ENCODE results near the gene FABP2. TPM values are rescaled to one million over a fixed set of nuclear protein-coding genes. Genes with fewer than 3 reads are reported as not detected.

The FABP2 gene
- total RNA-seq, 1 experiment from 2014 or later = not detected

DNA sequence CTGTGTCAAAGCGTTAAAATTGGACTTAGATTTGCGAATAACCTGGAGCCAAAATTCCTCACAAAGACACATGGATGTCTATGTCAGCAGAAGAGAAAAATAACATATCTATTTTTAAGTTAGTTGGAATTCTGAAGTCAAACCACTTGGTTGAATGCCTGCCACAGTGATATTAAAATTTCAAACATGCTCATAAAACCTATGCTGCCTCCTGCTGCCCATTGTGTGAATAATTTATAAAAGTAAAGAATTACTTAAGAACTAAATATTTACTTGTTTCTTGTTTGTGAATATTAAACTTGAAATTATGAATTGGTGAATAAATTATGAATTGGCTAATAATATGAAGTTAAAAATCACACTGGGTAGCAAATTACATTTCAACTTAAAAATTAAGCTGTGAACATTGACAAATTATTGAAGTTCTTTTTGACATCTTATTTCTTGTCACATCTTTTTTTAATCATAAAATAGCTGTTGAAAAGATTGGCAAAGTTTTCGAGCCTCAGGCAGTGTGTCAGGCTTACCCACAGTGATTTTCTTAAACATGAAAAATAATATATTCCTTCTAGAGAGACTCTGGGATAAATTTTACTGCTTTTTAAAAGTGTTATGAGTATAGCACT lies 35.4 kb downstream of the FABP2 start:
- no peaks in the 10 kb centered on the region for H3K9me3 ChIP-seq (ENCODE audit: control insufficient read depth, low read depth, low read length)
- H3K79me2 ChIP-seq (ENCODE audit: insufficient read depth, low read length) = no peaks in the 10 kb centered on the region
- TF ChIP-seq, protein P1, sequence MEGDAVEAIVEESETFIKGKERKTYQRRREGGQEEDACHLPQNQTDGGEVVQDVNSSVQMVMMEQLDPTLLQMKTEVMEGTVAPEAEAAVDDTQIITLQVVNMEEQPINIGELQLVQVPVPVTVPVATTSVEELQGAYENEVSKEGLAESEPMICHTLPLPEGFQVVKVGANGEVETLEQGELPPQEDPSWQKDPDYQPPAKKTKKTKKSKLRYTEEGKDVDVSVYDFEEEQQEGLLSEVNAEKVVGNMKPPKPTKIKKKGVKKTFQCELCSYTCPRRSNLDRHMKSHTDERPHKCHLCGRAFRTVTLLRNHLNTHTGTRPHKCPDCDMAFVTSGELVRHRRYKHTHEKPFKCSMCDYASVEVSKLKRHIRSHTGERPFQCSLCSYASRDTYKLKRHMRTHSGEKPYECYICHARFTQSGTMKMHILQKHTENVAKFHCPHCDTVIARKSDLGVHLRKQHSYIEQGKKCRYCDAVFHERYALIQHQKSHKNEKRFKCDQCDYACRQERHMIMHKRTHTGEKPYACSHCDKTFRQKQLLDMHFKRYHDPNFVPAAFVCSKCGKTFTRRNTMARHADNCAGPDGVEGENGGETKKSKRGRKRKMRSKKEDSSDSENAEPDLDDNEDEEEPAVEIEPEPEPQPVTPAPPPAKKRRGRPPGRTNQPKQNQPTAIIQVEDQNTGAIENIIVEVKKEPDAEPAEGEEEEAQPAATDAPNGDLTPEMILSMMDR (conservative IDR thresholded peaks at IDR 0.05) = peak; percentile 66
- no peaks in the 10 kb centered on the region for H3K4me1 ChIP-seq (ENCODE audit: insufficient read depth, low read length)
- H3K27ac ChIP-seq (ENCODE audit: insufficient read length, low read depth, low read length) = no peak overlapping the region
- H3K56ac ChIP-seq (ENCODE audit: insufficient read length, low read depth, low read length) = no peak overlapping the region
- no peak overlapping the region for H3K9ac ChIP-seq (ENCODE audit: extremely low read depth, insufficient read length, low read length)
- H2BK5ac ChIP-seq (ENCODE audit: insufficient read length, low read length) = no peak overlapping the region
- Mint-ChIP-seq H3K9me3 (no peaks in the 10 kb centered on the region), H3K36me3 (ENCODE audit: insufficient read depth in 1 of 3, low read depth in 3 of 3) (peaks cover 0 to 2% (median 0%) of the 10 kb centered on the region in 3 experiments; a peak in 2 of 7 replicates), H3K4me1 (peaks cover 0 to 7% of the 10 kb centered on the region in 2 experiments; a peak in 2 of 4 replicates), H3K4me3 (no peak overlapping the region), H3K27ac (no peak overlapping the region), H3K27me3 (ENCODE audit: low read depth) (no peaks in the 10 kb centered on the region)
- H3K79me1 ChIP-seq (ENCODE audit: insufficient read depth, low read depth, low read length, poor library complexity, severe bottlenecking) = no peaks in the 10 kb centered on the region
- no peak overlapping the region for H3T11ph ChIP-seq (ENCODE audit: low read length)
- no peak overlapping the region for H2BK20ac ChIP-seq (ENCODE audit: low read depth, low read length, poor library complexity, severe bottlenecking)
- H2AFZ ChIP-seq (ENCODE audit: low read length) = no peak overlapping the region
- no peak overlapping the region for H2AK5ac ChIP-seq (ENCODE audit: insufficient read length, low read length)
- H4K91ac ChIP-seq (ENCODE audit: insufficient read length, low read depth, low read length) = no peak overlapping the region
- no peak overlapping the region for H2BK120ac ChIP-seq (ENCODE audit: low read depth, low read length, poor library complexity, severe bottlenecking)
- no peak overlapping the region for H2BK12ac ChIP-seq (ENCODE audit: insufficient read length, low read depth, low read length)
- no peak overlapping the region for H3K14ac ChIP-seq (ENCODE audit: insufficient read depth, low read length)
- no peaks in the 10 kb centered on the region for H4K20me1 ChIP-seq (ENCODE audit: control insufficient read depth, insufficient read depth, insufficient read length)
- no peak overlapping the region for H3K18ac ChIP-seq (ENCODE audit: insufficient read length, low read depth, low read length)
- no peak overlapping the region for H3K4me2 ChIP-seq (ENCODE audit: insufficient read depth, insufficient read length, low read length)
- no peak overlapping the region for H2BK15ac ChIP-seq (ENCODE audit: low read depth, low read length)
- H3K23me2 ChIP-seq (ENCODE audit: insufficient read length, low read depth, low read length, poor library complexity, severe bottlenecking) = no peaks in the 10 kb centered on the region
- H3K27me3 ChIP-seq (ENCODE audit: insufficient read depth, low read length) = no peaks in the 10 kb centered on the region
- no peak overlapping the region for H3K4ac ChIP-seq (ENCODE audit: low read depth, low read length)
- H4K8ac ChIP-seq (replicated peaks; ENCODE audit: insufficient read length, low read depth, low read length) = no peak overlapping the region
- DNase-seq = no peak
- no peak overlapping the region for H3K23ac ChIP-seq (ENCODE audit: insufficient read length, low read depth, low read length)
- WGBS (ENCODE audit: extremely low coverage, insufficient read length, low lambda C conversion rate) = no CpG with 5 or more reads among the region's 3 CpGs
- no peak overlapping the region for H4K5ac ChIP-seq (ENCODE audit: insufficient read length, low read depth, low read length)
